HFF-Myc (cell line): Measurements from ENCODE around the gene HDAC8.

Source experiments
- DNase-seq: peaks from one replicate; pipeline ENCODE4 v3.0.0-alpha.2; 2011; ENCODE audit warnings: low read depth; ENCODE audit errors: extremely low read depth
- H3K4me3 ChIP-seq: replicated peaks from 2 replicates; pipeline ENCODE4 v1.5.1; 2011; ENCODE audit warnings: low read depth, mild to moderate bottlenecking, control low read depth, low read length
- CTCF ChIP-seq: IDR thresholded peaks from 2 replicates; pipeline ENCODE4 v1.5.1; 2012; ENCODE audit warnings: mild to moderate bottlenecking, low read depth, low read length, control low read depth; ENCODE audit errors: missing control alignments

Gene HDAC8

GRCh38 chrX:72572248-72573157 is at the start of gene HDAC8:
HDAC8 (minus strand) TSS chrX:72572843; CDS start chrX:72572761, 82 bp downstream.
- no peak for TF ChIP-seq CTCF
- peak within 1 kb of the TSS; percentile 69 for H3K4me3 ChIP-seq
- DNase-seq, result peak; percentile 50

DNA sequence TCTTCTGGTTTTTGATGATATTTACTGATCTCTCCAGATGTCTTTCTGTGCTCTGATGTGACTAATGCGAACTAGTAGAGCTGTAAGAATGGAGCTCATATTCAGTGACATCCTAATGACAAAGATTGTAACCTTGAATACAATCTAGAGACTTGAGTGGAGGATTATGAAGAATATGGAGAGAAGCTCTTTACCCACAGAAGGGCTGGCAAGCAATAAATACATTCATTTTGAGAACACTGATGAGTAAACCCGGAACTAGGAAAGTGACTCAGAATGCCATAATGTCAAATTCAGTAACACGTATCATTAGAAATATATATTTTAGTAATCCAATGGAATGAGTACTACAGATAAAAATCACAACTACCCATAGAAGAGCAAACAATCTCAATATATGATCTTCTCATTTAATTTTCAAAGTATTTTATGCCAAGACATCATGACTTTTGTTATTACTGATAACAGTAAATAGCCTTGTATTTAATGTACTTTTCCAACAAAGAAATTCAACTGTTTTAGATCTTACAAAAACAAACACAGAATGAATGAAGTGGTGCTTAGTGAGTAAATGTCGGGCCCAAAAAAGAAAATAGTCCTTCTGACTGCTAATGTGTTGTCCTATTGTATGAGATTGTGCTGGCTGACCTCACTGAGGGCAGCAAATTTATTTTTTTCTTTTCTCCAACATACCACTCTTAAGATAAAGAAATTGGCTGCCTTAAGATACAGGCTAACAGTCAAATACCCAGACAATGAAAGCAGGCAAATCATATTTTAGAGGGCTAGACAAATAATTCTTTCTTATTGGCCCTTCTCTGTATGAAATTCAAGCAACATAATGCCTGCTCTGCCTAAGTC is 49.2 kb upstream of the HDAC8 start:
- H3K4me3 ChIP-seq, result no peak overlapping the region
- TF ChIP-seq CTCF, result no peak
- no peak for DNase-seq

DNA sequence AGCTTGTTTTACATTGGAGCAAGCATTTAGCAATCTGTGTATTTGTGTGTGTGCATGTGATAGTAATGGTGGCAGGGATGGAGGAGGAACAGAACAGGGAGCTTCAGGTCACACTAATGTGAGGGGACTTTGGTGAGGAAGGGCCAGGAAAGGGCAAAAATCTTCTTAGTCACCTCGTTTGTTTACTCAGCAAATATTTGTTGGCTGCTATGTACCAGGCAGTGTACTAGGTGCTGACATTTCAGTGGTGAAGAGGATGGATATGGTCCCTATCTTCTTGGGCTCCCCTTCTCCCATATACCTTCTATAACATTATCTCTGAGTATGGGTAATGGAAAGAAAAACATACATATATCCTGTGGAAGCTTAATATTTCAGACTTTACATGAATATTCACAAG is 48.5 kb upstream of the HDAC8 start:
- no peak for TF ChIP-seq CTCF
- no peak for DNase-seq

DNA sequence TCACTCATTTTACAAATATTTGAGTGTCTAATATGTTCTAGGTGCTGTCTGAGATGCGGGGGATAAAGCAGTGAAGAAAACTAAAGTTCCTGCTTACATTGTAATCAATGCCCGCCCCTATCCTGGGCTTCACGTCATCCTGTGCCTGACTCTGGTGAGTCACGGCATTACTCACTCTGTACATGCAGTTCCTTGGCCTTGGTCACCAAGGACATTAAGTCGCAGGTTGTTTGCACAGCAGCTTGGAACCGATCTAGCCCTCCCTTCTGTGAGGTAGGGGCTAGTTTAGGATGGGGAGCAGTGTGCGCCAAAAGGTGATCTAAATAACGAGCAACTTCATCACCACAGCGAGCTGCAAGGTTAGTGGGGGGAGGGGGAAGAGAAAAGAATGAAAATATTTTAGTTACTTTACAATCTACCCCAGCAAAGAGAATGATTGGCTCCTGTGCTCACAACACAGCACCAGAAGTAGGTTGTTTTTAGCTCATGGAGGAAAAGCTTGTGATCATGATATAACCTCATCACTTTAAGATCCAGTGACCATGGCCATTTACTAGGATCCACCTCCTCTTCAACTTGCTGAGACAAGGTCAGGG is 48.0 kb upstream of the HDAC8 start:
- TF ChIP-seq CTCF, result no peak
- peak; percentile 52 for DNase-seq
- no peak overlapping the region for H3K4me3 ChIP-seq

More for the DNA sequence above, 48.5 kb upstream of the HDAC8 start:
- H3K4me3 ChIP-seq, result no peak overlapping the region

DNA sequence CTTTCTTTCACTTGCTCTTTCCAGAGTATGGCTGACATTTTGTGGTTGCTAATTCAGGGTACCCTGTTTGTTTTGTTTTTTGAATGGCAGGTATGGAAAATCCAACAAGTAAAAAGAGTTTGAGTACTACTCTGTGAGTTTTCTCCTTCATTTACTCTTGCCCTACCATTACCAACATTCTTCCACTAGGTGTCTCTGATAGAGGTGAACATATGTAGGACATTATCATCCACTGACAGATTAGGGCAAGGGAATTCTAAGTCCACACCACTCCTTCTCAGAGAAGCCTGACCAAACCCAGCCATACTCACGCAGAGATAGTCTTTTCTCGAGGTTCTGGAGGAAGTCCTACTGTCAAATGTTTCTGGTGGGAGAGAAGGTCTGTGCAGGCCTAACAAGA is 36.7 kb upstream of the HDAC8 start:
- H3K4me3 ChIP-seq, result no peak overlapping the region
- TF ChIP-seq CTCF, result no peak
- no peak for DNase-seq

DNA sequence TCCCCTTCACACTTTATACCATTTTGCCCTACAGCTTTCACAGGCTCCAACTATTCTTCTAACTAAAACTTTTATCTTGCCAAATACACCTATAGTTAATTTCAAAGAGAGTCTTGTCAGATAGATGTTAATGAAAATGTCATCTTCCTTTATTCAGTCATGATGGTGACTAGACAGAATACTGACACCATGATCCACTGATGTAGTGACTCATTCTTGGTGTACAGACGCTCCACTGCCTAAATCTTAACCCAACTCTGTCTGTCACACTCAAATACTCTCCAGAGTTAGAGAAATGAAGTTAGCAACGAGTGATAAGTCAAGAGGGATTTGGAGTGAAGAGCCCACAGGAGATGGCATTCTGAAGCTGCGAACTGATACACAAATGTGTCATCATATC is 32.1 kb upstream of the HDAC8 start:
- no peak for TF ChIP-seq CTCF
- no peak for DNase-seq
- H3K4me3 ChIP-seq, result no peak overlapping the region
